Thyroid gland (tissue), 4 donors: ENCODE data around the gene CCDC148. TPM values are rescaled to one million over a fixed set of nuclear protein-coding genes. Genes with fewer than 3 reads are reported as not detected.

ENCODE experiments used
- DNase-seq, 2 donors: peaks; one replicate each; pipeline ENCODE4 v3.0.0-alpha.2; 2019
- H3K27ac ChIP-seq, 3 donors: fragments of 200-600 bp; sonication (generic); 1 replicate in 2 of 3; 2 replicates in 1 of 3; pipeline ENCODE4 v1.5.1; 2016 to 2019; ENCODE audit warnings: mild to moderate bottlenecking in 1 of 3, moderate library complexity in 1 of 3
- H3K27me3 ChIP-seq: fragments of 200-600 bp; sonication (generic); one replicate; pipeline ENCODE4 v1.5.1; 2019
- H3K36me3 ChIP-seq, 2 donors: fragments of 200-600 bp; sonication (generic); one replicate each; pipeline ENCODE4 v1.5.1; 2016 to 2019
- H3K4me1 ChIP-seq, 2 donors: fragments of 200-600 bp; sonication (generic); one replicate each; pipeline ENCODE4 v1.5.1; 2017 to 2019
- H3K4me3 ChIP-seq, 3 donors: fragments of 200-600 bp; sonication (generic); replicated peaks in 1 of 3; 1 replicate in 2 of 3; 2 replicates in 1 of 3; pipeline ENCODE4 v1.5.1; 2016; ENCODE audit warnings: mild to moderate bottlenecking in 1 of 3
- H3K9me3 ChIP-seq: fragments of 200-600 bp; sonication (generic); one replicate; pipeline ENCODE4 v1.5.1; 2017
- POLR2A ChIP-seq, 2 donors: fragments of 450-650 bp; IDR thresholded peaks; one replicate each; pipeline ENCODE4 v1.6.1; 2017; ENCODE audit warnings: antibody characterized with exemption in 2 of 2, mild to moderate bottlenecking in 2 of 2, moderate library complexity in 1 of 2
- WGBS, 2 donors: methylation state at CpG; one replicate each; pipeline ENCODE4 v1.1.5; 2017; 5-methylcytosine and 5-hydroxymethylcytosine counted together
- intact Hi-C: fragments of 100-400 bp; cut with DNase I; formaldehyde crosslinking; loops from one replicate; pipeline ENCODE4 v1.15.1; 2023
- total RNA-seq, 4 donors: library from RNA; depleted of rRNA; stranded (reverse); fragments of >200 nt; gene quantifications; one replicate each; pipeline ENCODE4 v1.2.3, GENCODE V29; 2016
- TF ChIP-seq, protein P1 (sequence below), 6 experiments: fragments of 200-600 bp in 3 of 6; fragments of 450-650 bp in 3 of 6; sonication (generic) in 3 of 6; IDR thresholded peaks; one replicate each; pipeline ENCODE4 v1.5.1; 2016 to 2019; ENCODE audit warnings: antibody characterized with exemption in 6 of 6, mild to moderate bottlenecking in 2 of 6, inconsistent platforms in 1 of 6, moderate library complexity in 1 of 6

Gene CCDC148
- total RNA-seq = 10 to 100 TPM in 1 of 4 donors, 1 to 10 TPM in 3; 4.6 to 10.7 (median 7.4) TPM

DNA sequence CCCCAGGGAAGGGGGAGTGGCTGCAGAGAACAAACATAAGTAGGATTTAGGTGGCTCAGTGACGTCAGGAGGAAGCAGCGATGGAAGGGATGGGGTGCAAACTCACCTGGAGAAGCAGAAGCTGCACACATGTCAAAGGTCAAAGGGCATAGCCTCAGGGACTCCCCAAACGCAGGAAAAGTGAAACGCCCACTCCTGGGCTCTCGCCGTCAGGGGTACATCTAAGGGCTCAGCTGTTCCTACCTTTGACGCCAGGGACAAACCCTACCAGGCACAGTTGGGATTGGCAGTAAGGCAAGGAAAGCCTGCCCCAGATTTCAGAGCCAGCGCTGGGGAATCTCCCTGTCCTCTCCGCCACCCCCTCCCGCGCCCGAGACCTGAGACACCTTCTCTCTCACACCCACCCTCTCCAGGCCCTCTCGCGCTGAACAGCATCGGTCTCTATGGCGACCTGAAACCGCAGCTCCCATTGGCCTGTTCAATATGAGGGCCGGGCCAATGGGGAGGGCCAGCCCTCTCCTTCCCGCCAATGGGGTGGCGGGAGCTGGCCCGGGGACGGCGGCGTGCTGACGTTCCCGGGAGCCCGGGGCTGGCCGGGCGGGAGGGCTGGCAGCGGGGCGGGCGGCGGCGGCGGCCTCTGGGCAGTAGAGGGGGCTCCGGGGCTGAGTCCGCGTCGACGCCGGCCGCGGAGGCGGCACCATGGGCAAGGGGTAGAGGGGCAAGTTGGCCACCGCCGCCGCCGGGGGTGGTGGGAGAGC, at the start of gene CCDC148, which contains the start of gene PKP4:
Gene CCDC148, minus strand, starts transcription at position 445 of the 758 bp plus-strand sequence. Its CDS starts 314 bp downstream, at position 131.
Gene PKP4, plus strand, starts transcription at position 644 of the 758 bp plus-strand sequence. CDS start 76,233 bp downstream, outside the sequence.
- Histone ChIP-seq H3K9me3 (no peaks in the 10 kb centered on the region), H3K27me3 (no peaks in the 10 kb centered on the region), H3K36me3 (no peaks in the 10 kb centered on the region), H3K4me1 (peaks cover 17 to 23% of the 10 kb centered on the region in 2 donors), H3K27ac (peak within 1 kb of the TSS; percentile 90 to 100 (median 97)), H3K4me3 (peak within 1 kb of the TSS; percentile 89 to 93 (median 89))
- TF ChIP-seq, protein P1, sequence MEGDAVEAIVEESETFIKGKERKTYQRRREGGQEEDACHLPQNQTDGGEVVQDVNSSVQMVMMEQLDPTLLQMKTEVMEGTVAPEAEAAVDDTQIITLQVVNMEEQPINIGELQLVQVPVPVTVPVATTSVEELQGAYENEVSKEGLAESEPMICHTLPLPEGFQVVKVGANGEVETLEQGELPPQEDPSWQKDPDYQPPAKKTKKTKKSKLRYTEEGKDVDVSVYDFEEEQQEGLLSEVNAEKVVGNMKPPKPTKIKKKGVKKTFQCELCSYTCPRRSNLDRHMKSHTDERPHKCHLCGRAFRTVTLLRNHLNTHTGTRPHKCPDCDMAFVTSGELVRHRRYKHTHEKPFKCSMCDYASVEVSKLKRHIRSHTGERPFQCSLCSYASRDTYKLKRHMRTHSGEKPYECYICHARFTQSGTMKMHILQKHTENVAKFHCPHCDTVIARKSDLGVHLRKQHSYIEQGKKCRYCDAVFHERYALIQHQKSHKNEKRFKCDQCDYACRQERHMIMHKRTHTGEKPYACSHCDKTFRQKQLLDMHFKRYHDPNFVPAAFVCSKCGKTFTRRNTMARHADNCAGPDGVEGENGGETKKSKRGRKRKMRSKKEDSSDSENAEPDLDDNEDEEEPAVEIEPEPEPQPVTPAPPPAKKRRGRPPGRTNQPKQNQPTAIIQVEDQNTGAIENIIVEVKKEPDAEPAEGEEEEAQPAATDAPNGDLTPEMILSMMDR (IDR thresholded peaks at IDR 0.05) = peak in 4 of 6 experiments; percentile 5 to 55 (median 33)
- peak; percentile 77 to 91 for TF ChIP-seq POLR2A (IDR thresholded peaks at IDR 0.05)
- intact Hi-C loops = loop anchor here (5.0 kb wide), 2 partner anchors 274 to 286 kb away; no protein-coding TSS in a partner anchor
- WGBS, 2 donors = 0 to 1% methylated on average over 15 to 18 of the region's 48 CpGs
- peak; percentile 93 to 94 for DNase-seq

DNA sequence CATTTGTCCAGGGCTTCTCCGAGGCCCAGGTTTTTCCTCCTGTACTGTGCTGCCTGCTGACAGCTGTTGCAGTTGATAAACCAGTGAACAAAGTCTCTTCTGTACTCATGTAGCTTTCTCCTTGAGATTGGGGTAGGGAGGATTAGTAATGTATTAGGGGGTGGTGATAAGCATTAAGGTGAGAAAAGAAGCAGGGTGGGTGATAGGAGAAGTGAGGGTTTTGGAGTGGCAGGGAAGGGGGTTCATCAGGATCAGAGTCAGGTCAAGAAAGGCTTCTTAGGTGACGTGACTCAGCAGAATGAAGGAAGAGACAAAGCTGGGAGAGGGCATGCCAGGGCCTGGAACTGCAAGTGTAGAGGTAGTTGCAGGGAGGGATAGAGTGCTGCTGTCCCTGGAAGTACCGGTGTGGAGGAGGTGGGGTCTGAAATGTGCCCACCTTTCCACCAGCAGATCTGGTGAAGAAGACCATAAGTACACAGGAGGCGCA, 48.9 kb upstream of the CCDC148 start:
- Histone ChIP-seq H3K4me1 (peaks cover 20% of the 10 kb centered on the region in 2 donors), H3K27ac (no peak overlapping the region), H3K36me3 (no peaks in the 10 kb centered on the region), H3K4me3 (no peak overlapping the region), H3K9me3 (no peaks in the 10 kb centered on the region), H3K27me3 (no peaks in the 10 kb centered on the region)
- no peak for TF ChIP-seq POLR2A (IDR thresholded peaks at IDR 0.05)
- TF ChIP-seq, protein P1 (IDR thresholded peaks at IDR 0.05) = no peak
- no peak for DNase-seq
- 91% methylated on average over 4 of the region's 4 CpGs for WGBS, 2 donors
- intact Hi-C loops = no loop called here

DNA sequence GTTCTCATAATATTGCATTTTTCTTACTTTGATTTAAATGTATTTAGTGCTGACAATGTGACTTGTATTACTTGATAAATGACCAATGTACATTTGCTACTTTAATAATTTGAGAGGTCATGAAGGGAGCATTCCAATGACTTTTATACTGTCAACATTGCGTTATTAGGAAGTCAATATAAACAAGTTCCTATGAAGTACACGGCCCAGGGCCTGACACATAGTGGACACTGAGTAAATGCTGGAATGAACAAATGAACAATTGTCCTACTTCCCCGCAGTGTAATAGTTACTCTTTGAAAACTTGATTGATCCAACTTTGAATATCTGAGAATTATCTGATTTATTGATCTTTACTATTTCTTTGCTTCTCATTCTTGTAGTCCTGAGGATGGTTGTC, 47.5 kb upstream of the CCDC148 start:
- WGBS, 2 donors = 92 to 93% methylated on average over 3 of the region's 3 CpGs
- intact Hi-C loops = no loop called here
- Histone ChIP-seq H3K36me3 (no peaks in the 10 kb centered on the region), H3K9me3 (no peaks in the 10 kb centered on the region), H3K27ac (no peak overlapping the region), H3K4me1 (peaks cover 20 to 23% of the 10 kb centered on the region in 2 donors), H3K27me3 (no peaks in the 10 kb centered on the region), H3K4me3 (no peak overlapping the region)
- TF ChIP-seq POLR2A (IDR thresholded peaks at IDR 0.05) = no peak
- TF ChIP-seq, protein P1 (IDR thresholded peaks at IDR 0.05) = no peak
- no peak for DNase-seq

DNA sequence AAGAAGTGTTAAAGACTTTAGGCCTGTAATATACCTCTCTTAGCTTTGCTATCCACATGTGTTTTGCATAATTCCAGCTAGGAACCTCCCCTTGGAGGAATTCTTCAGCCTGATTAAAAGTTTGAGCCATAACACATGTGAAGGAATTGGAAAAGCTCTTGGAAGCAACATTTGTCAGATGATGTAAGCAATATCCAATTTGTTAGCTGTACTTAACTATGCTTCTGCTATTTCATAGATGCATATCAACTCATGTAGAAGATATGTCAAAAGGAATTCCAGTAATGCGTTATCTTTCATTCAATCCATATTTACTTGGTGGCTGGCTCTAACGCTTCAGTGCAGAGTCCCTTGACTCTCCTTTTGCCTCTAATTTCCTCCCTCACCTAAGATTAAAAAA, 46.4 kb upstream of the CCDC148 start:
- Histone ChIP-seq H3K27me3 (no peaks in the 10 kb centered on the region), H3K27ac (no peak overlapping the region), H3K36me3 (no peaks in the 10 kb centered on the region), H3K4me1 (peaks cover 20 to 28% of the 10 kb centered on the region in 2 donors), H3K9me3 (no peaks in the 10 kb centered on the region), H3K4me3 (no peak overlapping the region)
- DNase-seq = no peak
- 86% methylated on average over 2 of the region's 2 CpGs for WGBS, 2 donors
- intact Hi-C loops = no loop called here
- TF ChIP-seq, protein P1 (IDR thresholded peaks at IDR 0.05) = no peak
- no peak for TF ChIP-seq POLR2A (IDR thresholded peaks at IDR 0.05)

DNA sequence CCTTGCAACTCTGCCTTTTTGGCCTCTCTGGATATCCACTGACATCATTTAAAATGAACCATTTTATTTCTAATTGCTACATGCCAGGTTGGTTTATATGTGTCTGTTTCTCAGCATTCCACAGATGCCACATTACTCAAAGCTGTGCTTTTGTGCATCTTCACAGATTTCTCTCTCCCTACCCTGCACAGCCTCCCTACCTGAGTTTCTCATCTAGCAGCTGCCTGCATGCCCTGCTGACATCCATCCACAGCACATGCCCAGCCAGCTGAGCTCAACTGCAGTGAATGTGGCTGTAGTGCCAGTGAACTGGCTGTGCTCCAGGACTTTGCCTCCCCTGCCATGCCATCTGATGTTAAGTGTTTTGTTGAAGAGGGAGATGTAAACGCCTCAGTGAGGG, 44.7 kb upstream of the CCDC148 start:
- no peak overlapping the region for H3K4me3 ChIP-seq
- peaks cover 10 to 23% of the 10 kb centered on the region in 2 donors for H3K4me1 ChIP-seq
- no peak overlapping the region for H3K27ac ChIP-seq
- peak; percentile 91 to 93 for DNase-seq
- no peaks in the 10 kb centered on the region for H3K9me3 ChIP-seq
- intact Hi-C loops = no loop called here
- TF ChIP-seq, protein P1 (IDR thresholded peaks at IDR 0.05) = no peak
- TF ChIP-seq POLR2A (IDR thresholded peaks at IDR 0.05) = no peak
- H3K36me3 ChIP-seq = no peaks in the 10 kb centered on the region
- WGBS, 2 donors = 30 to 44% methylated on average over 1 of the region's 1 CpG
- no peaks in the 10 kb centered on the region for H3K27me3 ChIP-seq
